ENCODE results near the gene GEMIN4.

The GEMIN4 gene

GRCh38 chr17:740240-741017 is 11.6 kb downstream of the GEMIN4 start:
- no peak for DNase-seq (ENCODE audit: low read depth)

- no peak for DNase-seq (ENCODE audit: low read depth)
These were observed 14.4 kb downstream of the GEMIN4 start for GRCh38 chr17:737561-738113.

GRCh38 chr17:733743-734142 is 18.3 kb downstream of the GEMIN4 start:
- DNase-seq (ENCODE audit: low read depth) = peak; percentile 11

DNA sequence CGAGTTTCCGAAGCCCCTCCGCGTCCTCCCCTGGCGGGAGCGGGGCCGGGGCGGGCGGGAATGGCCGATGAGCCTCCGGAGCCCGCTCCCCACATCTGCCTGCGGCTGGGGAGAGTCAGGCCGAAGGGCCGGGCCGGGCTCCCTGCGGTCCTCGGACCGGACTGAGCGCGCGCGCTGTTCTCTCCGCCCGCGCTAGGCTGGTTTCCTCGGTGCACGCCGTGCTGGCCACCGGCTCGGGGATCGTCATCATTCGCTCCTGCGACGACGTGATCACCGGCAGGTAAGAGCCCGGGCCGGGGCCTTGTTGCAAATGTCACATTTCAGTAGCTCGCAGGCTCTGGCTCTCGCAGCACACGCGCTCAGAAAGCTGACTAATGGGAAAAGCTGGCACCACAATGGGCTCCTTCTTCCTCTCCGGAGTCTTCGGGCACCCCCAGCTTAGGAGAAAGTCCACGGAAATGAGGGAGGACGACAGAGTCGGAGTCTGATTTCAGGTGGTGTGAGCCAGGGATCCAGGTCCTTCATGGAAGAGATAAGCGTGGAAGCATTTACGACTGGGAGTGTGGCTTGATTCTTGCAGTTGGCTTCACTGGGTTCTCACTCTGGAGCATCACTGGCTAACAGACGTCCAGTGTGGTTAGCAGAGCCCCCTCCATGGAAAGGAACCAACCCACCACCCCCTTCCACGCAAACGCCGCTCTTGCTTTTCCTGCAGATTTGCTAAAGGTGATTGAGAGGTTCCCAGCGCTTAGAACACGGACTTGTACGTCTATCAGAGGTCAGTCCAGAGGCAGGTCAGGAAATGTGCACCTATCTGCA is 19.0 kb downstream of the GEMIN4 start:
- peak; percentile 62 for DNase-seq (ENCODE audit: low read depth)

- DNase-seq (ENCODE audit: low read depth) = peak; percentile 75
These were observed 19.8 kb downstream of the GEMIN4 start, which contains the start of gene TLCD3A for GRCh38 chr17:732067-732901. TSS of gene TLCD3A (plus strand) at chr17:732596. CDS start at chr17:732648, 52 bp downstream.

DNA sequence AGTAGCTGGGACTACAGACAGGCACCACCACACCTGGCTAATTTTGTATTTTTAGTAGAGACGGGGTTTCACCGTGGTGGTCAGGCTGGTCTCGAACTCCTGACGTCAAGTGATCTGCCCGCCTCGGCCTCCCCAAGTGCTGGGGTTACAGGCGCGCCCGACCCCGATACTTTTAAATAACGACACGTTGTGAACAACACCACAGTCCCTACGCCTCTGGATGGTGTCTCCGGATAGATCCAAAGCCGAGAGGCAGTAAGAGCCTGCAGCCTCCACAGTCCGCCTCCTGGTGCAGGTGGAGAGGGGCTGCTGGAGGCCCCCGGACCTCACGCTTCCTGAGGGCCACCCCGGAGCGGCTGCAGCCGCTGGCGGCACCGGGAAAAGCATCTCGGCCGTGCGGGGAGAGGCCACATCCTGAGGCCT is 20.4 kb downstream of the GEMIN4 start:
- peak; percentile 46 for DNase-seq (ENCODE audit: low read depth)

- no peak for DNase-seq (ENCODE audit: low read depth)
These were observed 23.2 kb downstream of the GEMIN4 start for GRCh38 chr17:728911-729310.

- no peak for DNase-seq (ENCODE audit: low read depth)
These were observed 25.7 kb downstream of the GEMIN4 start for GRCh38 chr17:726271-726919.

GRCh38 chr17:725746-726145 is 26.3 kb downstream of the GEMIN4 start:
- DNase-seq (ENCODE audit: low read depth) = no peak

- no peak for DNase-seq (ENCODE audit: low read depth)
These were observed 27.0 kb downstream of the GEMIN4 start for GRCh38 chr17:725084-725483.

- DNase-seq (ENCODE audit: low read depth) = no peak
These were observed 30.5 kb downstream of the GEMIN4 start for GRCh38 chr17:721540-721937.

GRCh38 chr17:720706-721539 is 31.1 kb downstream of the GEMIN4 start:
- no peak for DNase-seq (ENCODE audit: low read depth)

GRCh38 chr17:718075-718474 is 34.0 kb downstream of the GEMIN4 start:
- DNase-seq (ENCODE audit: low read depth) = no peak

- DNase-seq (ENCODE audit: low read depth) = no peak
These were observed 43.9 kb downstream of the GEMIN4 start for GRCh38 chr17:708132-708531.

DNA sequence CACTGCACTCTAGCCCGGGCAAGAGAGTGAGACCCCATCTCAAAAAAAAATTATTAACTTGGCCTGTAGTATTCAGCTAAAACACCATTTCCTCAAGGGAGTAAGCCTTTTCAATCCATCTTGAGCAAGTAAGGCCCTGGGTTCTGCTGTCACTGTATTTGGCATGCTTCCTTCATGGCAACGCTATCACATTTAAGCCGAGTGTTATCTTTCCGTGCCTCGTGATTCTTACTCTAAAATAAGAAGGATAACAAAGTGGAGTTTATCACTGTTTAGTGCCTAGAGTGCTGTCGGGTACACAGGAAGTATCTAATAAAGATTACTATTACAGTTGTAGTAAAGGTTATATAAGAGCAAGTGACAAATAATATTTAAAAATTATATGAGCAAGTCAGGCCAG is 46.2 kb downstream of the GEMIN4 start:
- no peak for DNase-seq (ENCODE audit: low read depth)

- DNase-seq (ENCODE audit: low read depth) = no peak
These were observed 47.1 kb downstream of the GEMIN4 start for GRCh38 chr17:705011-705410.

DNA sequence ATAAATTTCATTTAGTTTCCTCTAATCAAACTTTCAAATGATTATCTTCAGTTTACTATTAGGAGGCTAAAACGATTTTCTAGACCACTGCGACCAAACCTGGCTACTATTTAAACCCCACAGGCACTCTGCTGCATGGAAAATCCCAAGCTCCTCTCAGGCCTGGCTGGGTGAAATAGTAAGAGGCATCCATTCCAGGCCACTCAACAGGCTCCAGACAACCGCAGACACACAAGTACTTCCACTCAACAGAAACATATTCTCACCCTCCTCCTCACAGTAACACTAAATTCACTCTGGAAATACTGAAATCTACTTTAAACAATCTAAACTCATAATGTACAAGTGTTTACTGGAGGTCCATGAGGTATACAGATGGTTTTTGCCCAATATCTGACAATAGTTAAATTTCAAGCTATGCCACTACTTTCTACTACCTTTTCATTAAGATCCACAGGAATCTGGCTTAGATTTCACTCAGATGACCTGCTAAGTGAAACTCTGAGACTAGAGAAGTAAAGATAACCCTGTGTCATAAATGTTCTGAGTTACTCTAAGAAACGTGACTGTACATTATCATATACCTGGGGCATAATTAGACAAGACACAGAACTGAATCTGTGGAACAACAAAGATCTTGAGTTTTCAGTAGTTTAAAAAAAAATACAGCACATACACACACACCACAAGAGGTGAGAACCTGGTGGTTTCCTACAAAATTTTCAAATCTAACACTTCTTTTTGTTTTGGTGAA is 47.8 kb downstream of the GEMIN4 start:
- DNase-seq (ENCODE audit: low read depth) = peak; percentile 32

DNA sequence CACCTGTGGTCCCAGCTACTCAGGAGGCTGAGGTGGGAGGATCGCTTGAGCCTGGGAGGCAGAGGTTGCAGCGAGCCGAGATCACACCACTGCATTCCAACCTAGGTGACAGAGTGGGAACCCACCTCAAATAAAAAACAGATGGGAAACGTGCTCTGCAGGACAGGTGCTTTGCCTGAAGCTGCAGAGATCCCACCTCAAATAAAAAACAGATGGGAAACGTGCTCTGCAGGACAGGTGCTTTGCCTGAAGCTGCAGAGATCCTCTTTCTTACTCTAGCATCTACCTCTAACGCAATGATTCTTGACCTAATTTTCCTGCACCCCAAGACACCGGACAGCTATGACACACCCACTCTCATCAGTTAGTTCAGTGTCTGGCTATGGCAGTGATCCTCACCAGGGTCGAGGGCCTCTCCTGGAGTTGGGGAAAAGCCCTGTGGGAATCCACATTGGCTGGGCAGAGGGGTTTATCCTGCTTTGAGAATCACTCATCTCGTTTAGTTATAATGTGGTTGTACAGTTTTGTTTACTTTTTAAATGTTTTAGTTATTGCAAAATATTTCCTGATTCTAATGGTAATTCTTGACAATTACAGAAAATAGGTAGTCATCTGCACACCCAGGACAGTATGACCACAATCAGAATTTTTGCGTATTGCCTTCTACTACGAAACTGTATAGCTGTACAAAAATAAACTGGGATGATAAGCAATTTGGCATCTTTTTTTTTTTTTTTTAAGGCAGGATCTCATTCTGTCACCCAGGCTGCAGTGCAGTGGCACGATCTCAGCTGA is 48.8 kb downstream of the GEMIN4 start:
- DNase-seq (ENCODE audit: low read depth) = peak; percentile 32
